Hepatocyte (in vitro differentiated cells): Measurements from ENCODE around the gene CDC6. TPM values are rescaled to one million over a fixed set of nuclear protein-coding genes. Genes with fewer than 3 reads are reported as not detected.

Source experiments
- DNase-seq: peaks from one replicate; pipeline ENCODE4 v3.0.0-alpha.2; 2016; ENCODE audit warnings: low spot score
- H2AFZ ChIP-seq: fragments of 200-600 bp; sonication (generic); 2 replicates; pipeline ENCODE4 v1.6.0; 2016; ENCODE audit warnings: antibody characterized with exemption, mild to moderate bottlenecking
- H3K27ac ChIP-seq: fragments of 200-600 bp; sonication (generic); 2 replicates; pipeline ENCODE4 v1.5.1; 2016; ENCODE audit warnings: mild to moderate bottlenecking
- H3K27me3 ChIP-seq: fragments of 200-600 bp; sonication (generic); 2 replicates; pipeline ENCODE4 v1.6.1; 2016
- H3K36me3 ChIP-seq: fragments of 200-600 bp; sonication (generic); replicated peaks from 2 replicates; pipeline ENCODE4 v1.5.1; 2016; ENCODE audit warnings: low read depth; ENCODE audit not compliant: insufficient read depth
- H3K4me1 ChIP-seq: fragments of 200-600 bp; sonication (generic); 2 replicates; pipeline ENCODE4 v1.5.1; 2016; ENCODE audit warnings: mild to moderate bottlenecking, moderate library complexity; ENCODE audit not compliant: insufficient read depth
- H3K4me2 ChIP-seq: fragments of 200-600 bp; sonication (generic); 2 replicates; pipeline ENCODE4 v1.6.0; 2016
- H3K4me3 ChIP-seq: fragments of 200-600 bp; sonication (generic); 2 replicates; pipeline ENCODE4 v1.5.1; 2016; ENCODE audit warnings: mild to moderate bottlenecking
- H3K79me2 ChIP-seq: fragments of 200-600 bp; sonication (generic); 2 replicates; pipeline ENCODE4 v1.6.0; 2017; ENCODE audit warnings: mild to moderate bottlenecking
- H3K9me2 ChIP-seq: fragments of 200-600 bp; sonication (generic); replicated peaks from 2 replicates; pipeline ENCODE4 v1.6.0; 2017; ENCODE audit warnings: mild to moderate bottlenecking; ENCODE audit not compliant: insufficient read depth
- H3K9me3 ChIP-seq: fragments of 200-600 bp; sonication (generic); 2 replicates; pipeline ENCODE4 v1.5.1; 2016; ENCODE audit warnings: low read depth, mild to moderate bottlenecking
- H4K20me1 ChIP-seq: fragments of 200-600 bp; sonication (generic); 2 replicates; pipeline ENCODE4 v1.6.0; 2016; ENCODE audit warnings: mild to moderate bottlenecking; ENCODE audit not compliant: insufficient read depth, poor library complexity, severe bottlenecking
- EZH2 ChIP-seq: fragments of 200-600 bp; sonication (generic); IDR thresholded peaks from 2 replicates; pipeline ENCODE4 v1.6.1; 2016; ENCODE audit warnings: antibody characterized with exemption, mild to moderate bottlenecking, borderline replicate concordance
- EZH2phosphoT487 ChIP-seq: fragments of 200-600 bp; sonication (generic); IDR thresholded peaks from one replicate; pipeline ENCODE4 v1.6.1; 2018; ENCODE audit warnings: antibody characterized with exemption, mild to moderate bottlenecking, low read depth, moderate library complexity; ENCODE audit not compliant: unreplicated experiment, severe bottlenecking
- WGBS: methylation state at CpG from one replicate; pipeline ENCODE4 v1.1.6; 2016; ENCODE audit warnings: low lambda C conversion rate; ENCODE audit errors: missing lambda C conversion rate; 5-methylcytosine and 5-hydroxymethylcytosine counted together
- polyA plus RNA-seq: library from polyadenylated mRNA; unstranded; fragments of >200 nt; fragmentation: Nextera tagmentation; extraction: Ambion mirVana; gene quantifications from 2 replicates; pipeline ENCODE4 v1.2.1, GENCODE V29; 2016
- total RNA-seq: library from RNA; depleted of rRNA; stranded (reverse); fragments of >200 nt; gene quantifications from 2 replicates; pipeline ENCODE4 v1.2.3, GENCODE V29; 2014
- TF ChIP-seq, protein P1 (sequence below): fragments of 200-600 bp; sonication (generic); IDR thresholded peaks from 2 replicates; pipeline ENCODE4 v1.5.1; 2016; ENCODE audit warnings: antibody characterized with exemption, mild to moderate bottlenecking; ENCODE audit not compliant: poor library complexity

The CDC6 gene
- total RNA-seq (5.8 and 8.6 TPM in 2 replicates), polyA plus RNA-seq (5.1 and 7.5 TPM in 2 replicates)

DNA sequence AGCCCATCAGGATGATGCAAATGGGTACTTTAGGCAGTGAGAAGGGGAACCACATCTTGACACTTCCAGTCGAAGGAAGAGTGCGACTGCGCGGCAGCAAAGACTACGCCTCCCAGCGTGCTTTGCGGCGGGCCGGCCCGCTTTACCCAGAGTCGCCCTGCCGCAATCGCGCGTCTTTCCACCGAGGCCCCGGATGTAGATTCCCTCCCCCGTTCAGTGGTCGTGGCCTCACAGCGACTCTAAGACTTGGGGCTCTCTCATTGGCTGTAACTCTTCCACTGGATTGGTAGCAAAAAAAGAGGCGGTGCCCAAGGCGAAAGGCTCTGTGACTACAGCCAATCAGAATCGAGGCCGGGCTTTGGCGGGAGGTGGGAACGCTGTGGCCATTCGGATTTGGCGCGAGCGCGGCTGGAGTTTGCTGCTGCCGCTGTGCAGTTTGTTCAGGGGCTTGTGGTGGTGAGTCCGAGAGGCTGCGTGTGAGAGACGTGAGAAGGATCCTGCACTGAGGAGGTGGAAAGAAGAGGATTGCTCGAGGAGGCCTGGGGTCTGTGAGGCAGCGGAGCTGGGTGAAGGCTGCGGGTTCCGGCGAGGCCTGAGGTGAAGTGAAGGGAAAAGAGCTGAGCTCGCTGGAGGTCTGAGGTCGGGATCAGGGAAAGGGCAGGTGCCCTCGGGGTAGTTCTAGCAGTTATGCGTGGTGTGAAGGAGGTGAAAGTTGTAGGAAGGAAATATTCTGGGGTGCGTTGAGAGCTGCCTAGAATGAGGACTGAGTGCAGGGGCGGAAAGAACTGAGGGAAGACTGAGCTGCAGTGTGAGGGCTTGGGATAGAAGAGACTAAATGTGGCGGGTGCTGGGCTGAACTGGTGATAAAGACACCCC lies at the start of gene CDC6:
TSS of gene CDC6 (plus strand) at position 386 of the 876 bp plus-strand sequence. CDS start 1,542 bp downstream, outside the sequence.
- under 1% methylated on average over 47 of the region's 47 CpGs for WGBS
- peak within 1 kb of the TSS; percentile 25 for H3K4me3 ChIP-seq
- H3K9me3 ChIP-seq, result no peaks in the 10 kb centered on the region
- DNase-seq, result peak; percentile 99
- H2AFZ ChIP-seq, result peak within 1 kb of the TSS; percentile 37
- no peaks in the 10 kb centered on the region for H3K36me3 ChIP-seq
- no peaks in the 10 kb centered on the region for H4K20me1 ChIP-seq
- no peaks in the 10 kb centered on the region for H3K9me2 ChIP-seq
- no peak within 1 kb of the TSS for H3K27ac ChIP-seq
- H3K4me2 ChIP-seq, result peak within 1 kb of the TSS; percentile 84
- H3K4me1 ChIP-seq, result peaks cover 10% of the 10 kb centered on the region
- H3K27me3 ChIP-seq, result no peaks in the 10 kb centered on the region
- TF ChIP-seq, protein P1, sequence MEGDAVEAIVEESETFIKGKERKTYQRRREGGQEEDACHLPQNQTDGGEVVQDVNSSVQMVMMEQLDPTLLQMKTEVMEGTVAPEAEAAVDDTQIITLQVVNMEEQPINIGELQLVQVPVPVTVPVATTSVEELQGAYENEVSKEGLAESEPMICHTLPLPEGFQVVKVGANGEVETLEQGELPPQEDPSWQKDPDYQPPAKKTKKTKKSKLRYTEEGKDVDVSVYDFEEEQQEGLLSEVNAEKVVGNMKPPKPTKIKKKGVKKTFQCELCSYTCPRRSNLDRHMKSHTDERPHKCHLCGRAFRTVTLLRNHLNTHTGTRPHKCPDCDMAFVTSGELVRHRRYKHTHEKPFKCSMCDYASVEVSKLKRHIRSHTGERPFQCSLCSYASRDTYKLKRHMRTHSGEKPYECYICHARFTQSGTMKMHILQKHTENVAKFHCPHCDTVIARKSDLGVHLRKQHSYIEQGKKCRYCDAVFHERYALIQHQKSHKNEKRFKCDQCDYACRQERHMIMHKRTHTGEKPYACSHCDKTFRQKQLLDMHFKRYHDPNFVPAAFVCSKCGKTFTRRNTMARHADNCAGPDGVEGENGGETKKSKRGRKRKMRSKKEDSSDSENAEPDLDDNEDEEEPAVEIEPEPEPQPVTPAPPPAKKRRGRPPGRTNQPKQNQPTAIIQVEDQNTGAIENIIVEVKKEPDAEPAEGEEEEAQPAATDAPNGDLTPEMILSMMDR, result no peak
- no peak for TF ChIP-seq EZH2
- no peak for TF ChIP-seq EZH2phosphoT487
- H3K79me2 ChIP-seq, result peaks cover 7% of the 10 kb centered on the region

GRCh38 chr17:40241252-40241834 lies 46.3 kb upstream of the CDC6 start:
- Histone ChIP-seq H3K4me1 (no peaks in the 10 kb centered on the region), H3K4me3 (no peak overlapping the region), H3K4me2 (no peak overlapping the region), H3K27ac (no peak overlapping the region), H4K20me1 (peaks cover 45% of the 10 kb centered on the region), H3K36me3 (no peaks in the 10 kb centered on the region), H3K27me3 (no peaks in the 10 kb centered on the region), H3K9me3 (no peaks in the 10 kb centered on the region), H3K79me2 (peaks cover 98% of the 10 kb centered on the region), H2AFZ (no peak overlapping the region), H3K9me2 (no peaks in the 10 kb centered on the region)
- DNase-seq, result no peak
- TF ChIP-seq EZH2phosphoT487, result no peak
- TF ChIP-seq EZH2, result no peak
- TF ChIP-seq, protein P1, result no peak
- 81% methylated on average over 4 of the region's 4 CpGs for WGBS

DNA sequence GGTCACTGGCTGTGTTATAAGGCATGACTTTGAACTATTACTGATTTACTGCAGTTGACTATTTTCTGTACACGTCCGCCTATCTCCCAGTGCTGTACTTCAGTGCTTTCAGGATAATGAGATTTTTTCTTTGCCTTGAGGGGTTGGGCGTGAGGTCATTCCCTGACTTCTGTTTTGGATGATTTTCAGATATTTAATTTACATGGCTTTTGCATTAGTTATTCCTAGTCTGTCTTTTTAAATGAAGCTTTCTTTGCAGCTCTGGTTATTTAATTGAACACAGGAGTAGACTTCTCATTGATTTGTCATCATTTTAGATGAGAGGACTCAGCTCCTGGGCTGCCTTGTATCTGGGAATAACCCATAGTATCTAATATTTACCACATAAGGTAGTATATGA lies 44.9 kb upstream of the CDC6 start:
- peaks cover 99% of the 10 kb centered on the region for H3K79me2 ChIP-seq
- H2AFZ ChIP-seq, result no peak overlapping the region
- TF ChIP-seq EZH2 (no peak), EZH2phosphoT487 (no peak)
- TF ChIP-seq, protein P1, result no peak
- no peaks in the 10 kb centered on the region for H3K27me3 ChIP-seq
- no peaks in the 10 kb centered on the region for H3K36me3 ChIP-seq
- no peaks in the 10 kb centered on the region for H3K4me1 ChIP-seq
- H3K9me3 ChIP-seq, result no peaks in the 10 kb centered on the region
- no peak overlapping the region for H3K27ac ChIP-seq
- no peak overlapping the region for H3K4me2 ChIP-seq
- no peaks in the 10 kb centered on the region for H3K9me2 ChIP-seq
- H3K4me3 ChIP-seq, result no peak overlapping the region
- DNase-seq, result no peak
- H4K20me1 ChIP-seq, result peaks cover 49% of the 10 kb centered on the region
- WGBS, result 90% methylated on average over 3 of the region's 3 CpGs
